GM12878 (cell line): ENCODE measurements around the gene CHST15. TPM values are rescaled to one million over a fixed set of nuclear protein-coding genes. Genes with fewer than 3 reads are reported as not detected.

Experiments used
- ATAC-seq: fragments of 200-7000 bp; cut with Tn5 transposase; 3 replicates; pipeline ENCODE4 v1.9.1; 2020; ENCODE audit warnings: mild to moderate bottlenecking, moderate library complexity
- BruUV-seq: library from RNA; stranded (reverse); fragments of 400-500 nt; replicated peaks from 2 replicates; lab custom pipeline; 2021; lab: Mats Ljungman, UMichigan
- CTCF ChIA-PET: fragments of 300-600 bp; sonication (Branson Sonifier 250); formaldehyde crosslinking; extraction: SDS; loops from one replicate; lab custom pipeline; 2021; ENCODE audit warnings: inconsistent platforms; lab: Yijun Ruan, JAX
- POLR2A ChIA-PET: fragments of 350-600 bp; formaldehyde crosslinking; extraction: SDS; loops from one replicate; lab custom pipeline; 2021; ENCODE audit warnings: inconsistent platforms; lab: Charles Lee
- RAD21 ChIA-PET: fragments of 300-600 bp; sonication (Branson Sonifier 250); formaldehyde crosslinking; loops from one replicate; lab custom pipeline; 2023; ENCODE audit warnings: antibody characterized with exemption; ENCODE audit not compliant: unreplicated experiment; lab: Charles Lee
- SMC1A ChIA-PET: fragments of 300-600 bp; sonication (Branson Sonifier 250); formaldehyde crosslinking; loops from one replicate; lab custom pipeline; 2023; ENCODE audit not compliant: unreplicated experiment, uncharacterized antibody; lab: Charles Lee
- DNase-seq: peaks from one replicate; pipeline ENCODE4 v3.0.0-alpha.2; 2011; ENCODE audit warnings: low read depth, low spot score
- FAIRE-seq: peaks from 3 replicates; lab custom pipeline; 2011; peaks lifted over from hg19 to GRCh38; lab: Jason Lieb, UNC
- H2AFZ ChIP-seq: 2 replicates; pipeline ENCODE4 v1.6.0; 2011; ENCODE audit warnings: low read depth, low read length, control low read depth; ENCODE audit not compliant: control insufficient read depth
- H3K27ac ChIP-seq: 2 replicates; pipeline ENCODE4 v1.5.1; 2011; ENCODE audit warnings: control low read depth; ENCODE audit not compliant: control insufficient read depth, insufficient read depth
- H3K27me3 ChIP-seq, 2 experiments: replicated peaks in 1 of 2; 2 replicates each; pipeline versions ENCODE4 v1.6.0 to v1.6.1; 2011; ENCODE audit warnings: low read length in 1 of 2; ENCODE audit not compliant: control insufficient read depth in 2 of 2, insufficient read depth in 2 of 2
- H3K36me3 ChIP-seq, 2 experiments: 2 replicates each; pipeline ENCODE4 v1.5.1; 2011; ENCODE audit warnings: low read length in 1 of 2; ENCODE audit not compliant: control insufficient read depth in 2 of 2, insufficient read depth in 2 of 2
- H3K4me1 ChIP-seq: 2 replicates; pipeline ENCODE4 v1.6.1; 2011; ENCODE audit warnings: mild to moderate bottlenecking, low read length, moderate library complexity, mixed read lengths; ENCODE audit not compliant: control insufficient read depth, insufficient read depth
- H3K4me2 ChIP-seq: 2 replicates; pipeline ENCODE4 v1.6.0; 2011; ENCODE audit warnings: control low read depth; ENCODE audit not compliant: control insufficient read depth, insufficient read depth
- H3K4me3 ChIP-seq: fragments of 200-600 bp; sonication (generic); 2 replicates; pipeline ENCODE4 v1.5.1; 2016
- H3K79me2 ChIP-seq: 2 replicates; pipeline ENCODE4 v1.6.0; 2011; ENCODE audit warnings: low read length; ENCODE audit not compliant: control insufficient read depth, insufficient read depth
- H3K9ac ChIP-seq: 2 replicates; pipeline ENCODE4 v1.8.0; 2011; ENCODE audit warnings: low read length, control low read depth, mixed read lengths; ENCODE audit not compliant: control insufficient read depth, insufficient read depth
- H3K9me3 ChIP-seq: replicated peaks from 3 replicates; pipeline ENCODE4 v1.5.1; 2011; ENCODE audit warnings: mild to moderate bottlenecking, low read length; ENCODE audit not compliant: control insufficient read depth, insufficient read depth
- H4K20me1 ChIP-seq: 2 replicates; pipeline ENCODE4 v1.6.0; 2011; ENCODE audit not compliant: control insufficient read depth, insufficient read depth
- BRCA1 ChIP-seq: IDR thresholded peaks from 2 replicates; pipeline ENCODE4 v1.6.1; 2011; ENCODE audit warnings: low read depth, low read length, improper control_type of control experiment
- CBX3 ChIP-seq: fragments of 200-600 bp; sonication (generic); IDR thresholded peaks from 2 replicates; pipeline ENCODE4 v1.6.1; 2016; ENCODE audit warnings: low read depth, borderline replicate concordance
- CREB1 ChIP-seq: IDR thresholded peaks from 2 replicates; pipeline ENCODE4 v1.6.1; 2012; ENCODE audit warnings: low read depth, mild to moderate bottlenecking, inconsistent platforms
- MTA2 ChIP-seq: fragments of 450-650 bp; IDR thresholded peaks from 2 replicates; pipeline ENCODE4 v1.6.1; 2016; ENCODE audit warnings: low read depth, mild to moderate bottlenecking, moderate library complexity
- NFYA ChIP-seq: IDR thresholded peaks from 2 replicates; pipeline ENCODE4 v1.6.1; 2011; ENCODE audit warnings: low read depth, mild to moderate bottlenecking, low read length, improper control_type of control experiment, borderline replicate concordance
- PAX8 ChIP-seq: fragments of 450-650 bp; IDR thresholded peaks from 2 replicates; pipeline ENCODE4 v1.6.1; 2017; ENCODE audit warnings: mild to moderate bottlenecking, moderate library complexity
- POLR2AphosphoS2 ChIP-seq: IDR thresholded peaks from 2 replicates; pipeline ENCODE4 v1.6.1; 2011; ENCODE audit warnings: low read depth, mild to moderate bottlenecking, low read length, improper control_type of control experiment, moderate library complexity
- STAT1 ChIP-seq: fragments of 450-650 bp; conservative IDR thresholded peaks from 2 replicates; pipeline ENCODE4 v1.6.1; 2014; ENCODE audit warnings: antibody characterized with exemption, mild to moderate bottlenecking
- ZNF207 ChIP-seq: fragments of 450-650 bp; IDR thresholded peaks from 2 replicates; pipeline ENCODE4 v1.6.1; 2014; ENCODE audit warnings: antibody characterized with exemption, mild to moderate bottlenecking, borderline replicate concordance
- WGBS: methylation state at CpG from one replicate; pipeline ENCODE4 v1.1.6; 2016; ENCODE audit warnings: low lambda C conversion rate; ENCODE audit not compliant: insufficient replicate concordance, insufficient coverage; ENCODE audit errors: missing lambda C conversion rate; 5-methylcytosine and 5-hydroxymethylcytosine counted together
- in situ Hi-C: fragments of 300-500 bp; cut with MboI; formaldehyde crosslinking; loops from 9 replicates; pipeline ENCODE4 v1.14.3; 2018; ENCODE audit warnings: mixed read lengths
- intact Hi-C: fragments of 100-400 bp; cut with micrococcal nuclease; formaldehyde crosslinking; loops from one replicate; pipeline ENCODE4 v1.14.2; 2022; ENCODE audit not compliant: unreplicated experiment
- polyA plus RNA-seq, 11 experiments: library from polyadenylated mRNA; depleted of rRNA in 4 of 11; unstranded in 6 of 11; stranded (reverse) in 5 of 11; fragments of >200 nt; fragmentation: Nextera tagmentation in 4 of 11; fragmentation: Illumina TruSeq in 1 of 11; extraction: Ambion mirVana in 4 of 11; extraction: Trizol in 1 of 11; gene quantifications; 1 replicate in 1 of 11; 2 replicates in 10 of 11; pipeline versions ENCODE4 v1.2.1 to v1.2.3, GENCODE V29; 2011 to 2016; ENCODE audit warnings: inconsistent platforms in 2 of 11, missing spikeins in 2 of 11, low read depth in 1 of 11
- total RNA-seq, 4 experiments: library from RNA; depleted of rRNA in 3 of 4; stranded (reverse); fragments of >200 nt in 3 of 4; fragmentation: Illumina TruSeq in 1 of 4; extraction: Trizol in 1 of 4; gene quantifications; 2 replicates each; pipeline versions ENCODE4 v1.2.1 to v1.2.3, GENCODE V29; 2013 to 2021
- TF ChIP-seq, protein P1 (sequence below): fragments of 450-650 bp; IDR thresholded peaks from 2 replicates; pipeline ENCODE4 v1.6.1; 2018; ENCODE audit warnings: borderline replicate concordance, mild to moderate bottlenecking; ENCODE audit not compliant: partially characterized antibody
- TF ChIP-seq, protein P2 (sequence below): IDR thresholded peaks from 2 replicates; pipeline ENCODE4 v1.6.1; 2011; ENCODE audit warnings: borderline replicate concordance, low read depth, mild to moderate bottlenecking, moderate library complexity, mixed read lengths, low read length; ENCODE audit not compliant: insufficient read depth; ENCODE audit errors: extremely low read length
- TF ChIP-seq, protein P3 (sequence below): fragments of 450-650 bp; formaldehyde crosslinking; IDR thresholded peaks from 2 replicates; pipeline ENCODE4 v1.4.0; 2020; ENCODE audit warnings: mild to moderate bottlenecking, moderate library complexity
- TF ChIP-seq, protein P4 (sequence below): fragments of 450-650 bp; IDR thresholded peaks from 2 replicates; pipeline ENCODE4 v1.6.1; 2017; ENCODE audit warnings: borderline replicate concordance

Gene CHST15
- total and polyA plus RNA-seq, 10 of the 15 experiments (the other 5 are each of a cell fraction or from before 2014, with no cell fraction given), result 0.02 to 0.53 (median 0.05) TPM; not detected in 1

DNA sequence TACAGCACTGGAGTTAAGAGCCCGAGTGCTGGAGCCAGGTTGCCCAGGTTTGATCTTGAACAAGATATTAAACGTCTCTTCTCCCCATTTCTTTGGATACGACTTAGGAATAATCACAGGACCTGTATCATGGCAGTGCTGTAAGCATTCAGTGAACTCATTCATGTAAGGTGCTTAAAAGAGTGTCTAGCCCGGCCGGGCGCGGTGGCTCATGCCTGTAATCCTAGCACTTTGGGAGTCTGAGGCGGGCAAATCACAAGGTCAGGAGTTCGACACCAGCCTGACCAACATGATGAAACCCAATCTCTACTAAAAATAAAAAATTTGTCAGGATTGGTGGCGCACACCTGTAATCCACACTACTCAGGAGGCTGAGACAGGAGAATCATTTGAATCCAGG, 40.8 kb downstream of the CHST15 start:
- Histone ChIP-seq H3K9ac (no peak overlapping the region), H4K20me1 (no peaks in the 10 kb centered on the region), H3K4me3 (no peak overlapping the region), H3K9me3 (no peaks in the 10 kb centered on the region; the same call in 2 of the 3 replicates), H3K27ac (no peak overlapping the region), H3K36me3 (no peaks in the 10 kb centered on the region), H3K79me2 (no peaks in the 10 kb centered on the region), H2AFZ (no peak overlapping the region), H3K27me3 (peaks cover 0 to 1% of the 10 kb centered on the region in 2 experiments; a peak in 2 of 4 replicates), H3K4me1 (no peaks in the 10 kb centered on the region), H3K4me2 (no peak overlapping the region)
- no TSS peak for BruUV-seq
- SMC1A ChIA-PET, result interaction anchor here (1.2 kb wide), 1 partner anchor 9 kb away, joined by 5 read pairs; no protein-coding TSS in a partner anchor
- RAD21 ChIA-PET, result no interaction called here
- intact Hi-C loops (no loop called here), in situ Hi-C loops (no loop called here)
- CTCF ChIA-PET, result no interaction called here
- no peak for ATAC-seq
- DNase-seq, result no peak
- 58% methylated on average over 10 of the region's 10 CpGs for WGBS
- no peak for FAIRE-seq
- POLR2A ChIA-PET, result no interaction called here
- TF ChIP-seq ZNF207 (no peak), STAT1 (no peak), NFYA (no peak), PAX8 (no peak), CBX3 (no peak), BRCA1 (no peak), POLR2AphosphoS2 (no peak), MTA2 (no peak), CREB1 (no peak)
- TF ChIP-seq, protein P1, sequence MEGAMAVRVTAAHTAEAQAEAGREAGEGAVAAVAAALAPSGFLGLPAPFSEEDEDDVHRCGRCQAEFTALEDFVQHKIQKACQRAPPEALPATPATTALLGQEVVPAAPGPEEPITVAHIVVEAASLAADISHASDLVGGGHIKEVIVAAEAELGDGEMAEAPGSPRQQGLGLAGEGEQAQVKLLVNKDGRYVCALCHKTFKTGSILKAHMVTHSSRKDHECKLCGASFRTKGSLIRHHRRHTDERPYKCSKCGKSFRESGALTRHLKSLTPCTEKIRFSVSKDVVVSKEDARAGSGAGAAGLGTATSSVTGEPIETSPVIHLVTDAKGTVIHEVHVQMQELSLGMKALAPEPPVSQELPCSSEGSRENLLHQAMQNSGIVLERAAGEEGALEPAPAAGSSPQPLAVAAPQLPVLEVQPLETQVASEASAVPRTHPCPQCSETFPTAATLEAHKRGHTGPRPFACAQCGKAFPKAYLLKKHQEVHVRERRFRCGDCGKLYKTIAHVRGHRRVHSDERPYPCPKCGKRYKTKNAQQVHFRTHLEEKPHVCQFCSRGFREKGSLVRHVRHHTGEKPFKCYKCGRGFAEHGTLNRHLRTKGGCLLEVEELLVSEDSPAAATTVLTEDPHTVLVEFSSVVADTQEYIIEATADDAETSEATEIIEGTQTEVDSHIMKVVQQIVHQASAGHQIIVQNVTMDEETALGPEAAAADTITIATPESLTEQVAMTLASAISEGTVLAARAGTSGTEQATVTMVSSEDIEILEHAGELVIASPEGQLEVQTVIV, result no peak
- TF ChIP-seq, protein P2, sequence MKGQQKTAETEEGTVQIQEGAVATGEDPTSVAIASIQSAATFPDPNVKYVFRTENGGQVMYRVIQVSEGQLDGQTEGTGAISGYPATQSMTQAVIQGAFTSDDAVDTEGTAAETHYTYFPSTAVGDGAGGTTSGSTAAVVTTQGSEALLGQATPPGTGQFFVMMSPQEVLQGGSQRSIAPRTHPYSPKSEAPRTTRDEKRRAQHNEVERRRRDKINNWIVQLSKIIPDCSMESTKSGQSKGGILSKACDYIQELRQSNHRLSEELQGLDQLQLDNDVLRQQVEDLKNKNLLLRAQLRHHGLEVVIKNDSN, result no peak
- TF ChIP-seq, protein P3, sequence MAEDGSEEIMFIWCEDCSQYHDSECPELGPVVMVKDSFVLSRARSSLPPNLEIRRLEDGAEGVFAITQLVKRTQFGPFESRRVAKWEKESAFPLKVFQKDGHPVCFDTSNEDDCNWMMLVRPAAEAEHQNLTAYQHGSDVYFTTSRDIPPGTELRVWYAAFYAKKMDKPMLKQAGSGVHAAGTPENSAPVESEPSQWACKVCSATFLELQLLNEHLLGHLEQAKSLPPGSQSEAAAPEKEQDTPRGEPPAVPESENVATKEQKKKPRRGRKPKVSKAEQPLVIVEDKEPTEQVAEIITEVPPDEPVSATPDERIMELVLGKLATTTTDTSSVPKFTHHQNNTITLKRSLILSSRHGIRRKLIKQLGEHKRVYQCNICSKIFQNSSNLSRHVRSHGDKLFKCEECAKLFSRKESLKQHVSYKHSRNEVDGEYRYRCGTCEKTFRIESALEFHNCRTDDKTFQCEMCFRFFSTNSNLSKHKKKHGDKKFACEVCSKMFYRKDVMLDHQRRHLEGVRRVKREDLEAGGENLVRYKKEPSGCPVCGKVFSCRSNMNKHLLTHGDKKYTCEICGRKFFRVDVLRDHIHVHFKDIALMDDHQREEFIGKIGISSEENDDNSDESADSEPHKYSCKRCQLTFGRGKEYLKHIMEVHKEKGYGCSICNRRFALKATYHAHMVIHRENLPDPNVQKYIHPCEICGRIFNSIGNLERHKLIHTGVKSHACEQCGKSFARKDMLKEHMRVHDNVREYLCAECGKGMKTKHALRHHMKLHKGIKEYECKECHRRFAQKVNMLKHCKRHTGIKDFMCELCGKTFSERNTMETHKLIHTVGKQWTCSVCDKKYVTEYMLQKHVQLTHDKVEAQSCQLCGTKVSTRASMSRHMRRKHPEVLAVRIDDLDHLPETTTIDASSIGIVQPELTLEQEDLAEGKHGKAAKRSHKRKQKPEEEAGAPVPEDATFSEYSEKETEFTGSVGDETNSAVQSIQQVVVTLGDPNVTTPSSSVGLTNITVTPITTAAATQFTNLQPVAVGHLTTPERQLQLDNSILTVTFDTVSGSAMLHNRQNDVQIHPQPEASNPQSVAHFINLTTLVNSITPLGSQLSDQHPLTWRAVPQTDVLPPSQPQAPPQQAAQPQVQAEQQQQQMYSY (CRISPR knock-in tag), result no peak
- TF ChIP-seq, protein P4, sequence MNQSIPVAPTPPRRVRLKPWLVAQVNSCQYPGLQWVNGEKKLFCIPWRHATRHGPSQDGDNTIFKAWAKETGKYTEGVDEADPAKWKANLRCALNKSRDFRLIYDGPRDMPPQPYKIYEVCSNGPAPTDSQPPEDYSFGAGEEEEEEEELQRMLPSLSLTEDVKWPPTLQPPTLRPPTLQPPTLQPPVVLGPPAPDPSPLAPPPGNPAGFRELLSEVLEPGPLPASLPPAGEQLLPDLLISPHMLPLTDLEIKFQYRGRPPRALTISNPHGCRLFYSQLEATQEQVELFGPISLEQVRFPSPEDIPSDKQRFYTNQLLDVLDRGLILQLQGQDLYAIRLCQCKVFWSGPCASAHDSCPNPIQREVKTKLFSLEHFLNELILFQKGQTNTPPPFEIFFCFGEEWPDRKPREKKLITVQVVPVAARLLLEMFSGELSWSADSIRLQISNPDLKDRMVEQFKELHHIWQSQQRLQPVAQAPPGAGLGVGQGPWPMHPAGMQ, result no peak
